Measurements from ENCODE around the gene SGIP1.

Gene SGIP1

DNA sequence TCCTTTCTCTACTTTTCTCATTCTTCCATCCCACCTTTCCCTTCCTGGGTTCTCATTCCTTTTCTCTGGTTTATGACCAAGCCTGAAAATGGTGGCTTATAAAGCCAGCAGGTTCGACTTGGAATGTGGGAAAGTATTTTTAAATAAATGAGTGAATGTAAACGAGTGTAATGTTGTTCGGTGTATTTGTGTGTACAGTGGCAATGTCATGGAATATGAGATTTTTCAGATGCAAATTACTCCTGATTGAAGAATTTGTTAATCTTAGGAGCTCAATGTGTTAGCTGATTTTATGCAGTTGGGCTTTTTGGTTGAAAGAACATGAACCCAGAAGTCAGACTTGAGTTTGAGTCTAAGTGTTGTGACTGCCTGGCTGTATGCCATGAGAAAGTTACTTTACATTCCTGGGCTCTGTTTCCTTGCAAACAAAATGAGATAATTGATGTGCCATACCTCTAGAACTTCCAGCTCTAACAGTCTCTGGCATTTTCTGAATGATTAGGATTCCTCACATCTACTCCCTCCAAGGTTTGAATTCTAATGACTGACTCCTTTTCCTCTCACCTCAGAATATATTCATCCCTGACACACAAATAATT, 6.6 kb downstream of the SGIP1 start:
- Histone ChIP-seq H3K4me3 (no peak overlapping the region), H3K27ac (no peak overlapping the region)
- DNase-seq (ENCODE audit: low spot score), result no peak
- TF ChIP-seq, protein P1, sequence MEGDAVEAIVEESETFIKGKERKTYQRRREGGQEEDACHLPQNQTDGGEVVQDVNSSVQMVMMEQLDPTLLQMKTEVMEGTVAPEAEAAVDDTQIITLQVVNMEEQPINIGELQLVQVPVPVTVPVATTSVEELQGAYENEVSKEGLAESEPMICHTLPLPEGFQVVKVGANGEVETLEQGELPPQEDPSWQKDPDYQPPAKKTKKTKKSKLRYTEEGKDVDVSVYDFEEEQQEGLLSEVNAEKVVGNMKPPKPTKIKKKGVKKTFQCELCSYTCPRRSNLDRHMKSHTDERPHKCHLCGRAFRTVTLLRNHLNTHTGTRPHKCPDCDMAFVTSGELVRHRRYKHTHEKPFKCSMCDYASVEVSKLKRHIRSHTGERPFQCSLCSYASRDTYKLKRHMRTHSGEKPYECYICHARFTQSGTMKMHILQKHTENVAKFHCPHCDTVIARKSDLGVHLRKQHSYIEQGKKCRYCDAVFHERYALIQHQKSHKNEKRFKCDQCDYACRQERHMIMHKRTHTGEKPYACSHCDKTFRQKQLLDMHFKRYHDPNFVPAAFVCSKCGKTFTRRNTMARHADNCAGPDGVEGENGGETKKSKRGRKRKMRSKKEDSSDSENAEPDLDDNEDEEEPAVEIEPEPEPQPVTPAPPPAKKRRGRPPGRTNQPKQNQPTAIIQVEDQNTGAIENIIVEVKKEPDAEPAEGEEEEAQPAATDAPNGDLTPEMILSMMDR (IDR thresholded peaks at IDR 0.05), result no peak

DNA sequence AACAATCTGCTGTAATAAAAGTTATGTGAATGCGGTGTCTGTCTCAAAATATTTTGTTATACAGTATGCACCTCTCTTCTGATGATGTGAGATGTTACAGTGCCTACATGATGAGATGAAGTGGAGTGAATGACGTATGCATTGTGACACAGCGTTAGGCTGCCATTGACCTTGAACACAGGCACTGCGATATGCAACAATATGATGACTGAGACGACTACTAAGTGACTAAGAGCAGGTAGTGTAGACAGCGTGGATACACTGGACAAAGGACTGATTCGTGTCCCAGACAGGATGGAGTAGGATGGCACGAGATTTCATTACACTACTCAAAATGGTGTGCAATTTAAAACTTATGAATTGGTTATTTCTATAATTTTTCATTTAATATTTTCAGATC, 8.4 kb downstream of the SGIP1 start:
- H3K27ac ChIP-seq, result peak overlapping the region in 1 of 2 donors; percentile 62
- no peak for DNase-seq (ENCODE audit: low spot score)
- TF ChIP-seq, protein P1 (IDR thresholded peaks at IDR 0.05), result no peak
- H3K4me3 ChIP-seq, result no peak overlapping the region

DNA sequence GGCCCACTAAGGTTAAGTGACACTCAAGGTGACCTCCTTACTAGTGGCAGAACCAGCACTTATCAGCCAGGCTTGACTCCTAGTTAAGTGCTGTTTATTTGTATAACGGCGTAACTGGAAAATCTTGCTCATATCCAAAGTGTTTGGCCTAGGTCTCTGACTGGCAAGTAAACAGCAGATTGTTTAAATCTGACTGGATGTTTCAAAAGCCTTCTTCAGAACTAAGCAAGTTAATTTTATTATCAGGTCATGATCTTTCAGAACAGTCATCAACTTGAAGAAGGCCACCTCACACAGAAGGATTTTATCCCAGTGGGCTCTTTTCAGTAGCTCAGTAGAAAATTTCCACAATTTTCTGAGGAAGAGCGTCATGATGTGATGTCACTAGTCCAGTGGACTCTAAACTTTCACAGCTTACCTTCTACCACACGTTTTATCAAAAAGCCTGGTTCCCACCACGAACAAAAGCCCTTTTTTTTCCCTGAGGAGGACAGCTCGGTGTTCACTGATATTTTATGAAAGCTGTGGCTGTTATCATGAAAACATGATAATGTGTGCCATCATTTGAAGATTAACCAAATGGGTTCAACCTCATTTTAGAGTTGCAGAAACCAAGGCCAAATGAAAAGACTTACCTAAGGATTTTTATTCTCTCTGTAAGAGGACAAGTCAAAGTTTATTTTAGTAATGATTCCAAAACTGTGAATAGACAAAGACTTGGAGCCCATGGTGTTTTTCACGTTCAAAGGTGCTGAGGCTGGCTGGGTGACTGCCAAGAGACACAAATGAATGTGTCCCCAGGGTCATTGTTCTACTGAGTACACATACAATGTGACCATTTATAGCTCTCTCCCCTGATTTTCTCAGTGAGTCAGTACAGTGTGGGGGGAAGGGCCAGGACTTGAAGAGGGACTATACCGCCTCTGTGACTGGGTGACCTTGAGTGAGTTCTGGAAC, 9.1 kb downstream of the SGIP1 start:
- DNase-seq (ENCODE audit: low spot score), result no peak
- Histone ChIP-seq H3K4me3 (no peak overlapping the region), H3K27ac (peak overlapping the region; percentile 31 to 62)
- TF ChIP-seq, protein P1 (IDR thresholded peaks at IDR 0.05), result no peak

DNA sequence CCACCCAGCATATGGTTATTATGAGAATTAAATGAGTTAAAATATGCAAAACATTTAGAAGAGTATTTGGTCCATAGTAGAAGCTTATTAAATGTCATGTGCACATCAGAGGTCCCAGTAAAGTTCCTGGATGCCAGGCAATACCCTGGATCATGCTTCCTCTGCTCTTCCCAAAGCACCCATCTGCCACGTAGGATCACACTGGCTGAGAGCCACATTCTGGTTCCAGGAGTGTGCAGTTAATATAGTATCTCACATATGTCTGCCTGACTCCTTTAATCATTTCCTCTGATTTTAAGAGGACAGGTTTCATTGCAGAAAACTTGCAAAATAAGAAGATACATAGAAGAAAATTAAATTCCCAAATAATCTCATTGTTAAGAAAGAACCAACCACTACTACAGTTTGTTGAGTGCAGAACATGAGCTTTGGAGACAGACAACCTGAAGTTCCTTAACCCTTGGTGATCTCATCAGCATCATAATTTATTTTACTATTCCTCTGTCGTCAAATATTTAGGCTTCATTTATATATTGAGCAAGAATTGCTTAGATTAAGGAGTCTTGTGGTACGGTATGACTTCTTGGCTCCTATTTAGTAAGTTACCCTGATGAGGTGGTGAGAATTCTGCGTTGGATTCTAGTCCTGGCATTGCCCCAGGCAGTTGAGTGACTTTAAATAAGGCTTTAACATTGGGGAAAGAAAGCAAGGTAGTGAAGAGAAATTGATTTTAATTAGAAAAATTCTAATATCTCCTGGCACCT, 12.3 kb downstream of the SGIP1 start:
- DNase-seq (ENCODE audit: low spot score), result no peak
- Histone ChIP-seq H3K4me3 (no peak overlapping the region), H3K27ac (no peak overlapping the region)
- TF ChIP-seq, protein P1 (IDR thresholded peaks at IDR 0.05), result no peak

DNA sequence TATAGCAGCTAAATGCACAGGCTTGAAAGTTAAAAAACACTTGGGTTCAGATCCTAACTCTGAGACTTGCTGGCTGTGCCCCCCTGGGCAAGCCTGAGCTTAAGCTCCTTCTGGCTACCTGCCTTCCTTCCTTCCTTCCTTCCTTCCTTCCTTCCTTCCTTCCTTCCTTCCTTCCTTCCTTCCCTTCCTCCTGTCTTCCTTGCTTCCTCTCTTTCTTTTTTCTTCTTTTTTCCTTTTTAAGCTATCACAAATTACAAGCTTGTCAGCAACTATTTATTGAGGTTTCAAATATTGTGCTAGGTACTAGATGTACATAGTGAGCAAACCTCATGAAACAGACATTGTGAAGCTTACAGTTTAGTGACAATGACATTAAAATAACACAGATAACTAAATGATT, 15.1 kb downstream of the SGIP1 start:
- no peak overlapping the region for H3K4me3 ChIP-seq
- H3K27ac ChIP-seq, result no peak overlapping the region
- TF ChIP-seq, protein P1 (IDR thresholded peaks at IDR 0.05), result no peak
- DNase-seq (ENCODE audit: low spot score), result no peak

DNA sequence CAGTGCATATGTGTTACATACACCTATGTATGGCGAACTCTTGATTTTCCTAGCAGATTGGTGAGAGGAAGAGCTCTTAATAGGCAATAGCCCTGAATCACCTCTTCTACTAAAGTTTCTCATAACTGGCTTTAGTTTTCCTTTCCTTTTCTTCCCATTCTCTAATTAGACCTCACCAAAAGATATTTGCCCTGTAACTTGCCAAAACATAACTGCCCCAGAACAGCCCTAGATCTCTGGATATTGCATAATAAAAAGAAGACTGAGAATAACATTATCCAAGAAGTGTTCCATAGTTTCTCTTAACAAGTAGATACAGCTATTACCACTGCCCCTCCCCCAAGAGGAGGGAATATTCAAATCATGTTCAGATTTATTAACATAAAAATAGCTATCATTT, 16.3 kb downstream of the SGIP1 start:
- Histone ChIP-seq H3K4me3 (no peak overlapping the region), H3K27ac (no peak overlapping the region)
- DNase-seq (ENCODE audit: low spot score), result no peak
- TF ChIP-seq, protein P1 (IDR thresholded peaks at IDR 0.05), result no peak

Measured in coronary artery (tissue), 2 donors.